ENCODE results near the gene MTSS2.

Gene MTSS2

DNA sequence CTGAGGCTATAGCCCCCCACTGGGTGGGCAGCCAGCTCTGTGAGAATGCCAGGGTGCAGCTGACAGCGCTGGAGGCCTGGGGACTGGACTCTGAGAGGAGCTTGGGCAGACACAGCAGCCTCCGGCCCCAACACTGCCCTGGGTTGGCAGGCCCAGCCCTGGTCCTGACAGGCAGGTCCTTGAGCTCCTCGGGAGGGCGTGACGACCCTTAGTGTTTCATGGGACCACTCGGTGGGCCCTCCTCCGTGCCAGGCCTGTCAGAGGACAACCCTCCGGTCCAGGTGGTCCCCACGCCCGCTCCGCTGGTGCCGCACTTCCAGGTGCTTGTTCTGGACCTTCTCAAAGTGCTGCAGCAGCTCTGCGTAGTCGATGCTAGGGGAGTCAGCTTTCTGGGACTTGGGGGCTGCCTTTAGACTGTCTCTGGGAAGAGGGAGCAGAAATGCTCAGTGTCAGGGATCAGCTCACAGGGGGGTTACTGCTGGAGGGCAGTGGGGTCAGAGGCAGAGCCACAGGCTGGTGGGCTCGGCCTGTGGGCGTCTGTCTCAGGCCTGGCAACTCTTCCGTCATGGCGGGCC is 1.9 kb upstream of the MTSS2 start:
- H3K9ac ChIP-seq (ENCODE audit: low read length) = no peak overlapping the region

DNA sequence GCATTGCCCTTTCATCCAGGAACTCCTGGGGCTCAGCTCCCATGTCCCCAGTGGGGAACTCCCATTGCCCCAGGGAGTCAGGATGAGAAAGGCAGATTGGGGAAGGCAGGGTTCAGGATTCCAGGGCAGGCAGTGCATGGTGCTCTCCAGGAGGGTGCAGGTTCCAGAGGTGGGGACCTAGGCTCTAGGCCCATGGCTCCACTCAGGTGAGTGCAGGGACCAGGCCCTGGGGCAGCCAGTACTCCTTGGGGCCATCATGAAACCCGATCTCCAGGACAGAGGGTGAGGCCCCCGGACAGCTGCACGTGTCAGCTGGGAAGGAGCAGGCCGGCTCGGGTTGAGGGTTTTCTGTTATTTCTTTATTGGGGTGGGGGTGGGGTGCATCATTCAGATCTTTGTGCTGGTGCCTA is 1.3 kb upstream of the MTSS2 start:
- H3K27ac ChIP-seq (ENCODE audit: low read length) = no peak overlapping the region
- H3K27me3 ChIP-seq (ENCODE audit: control insufficient read depth, insufficient read depth, low read length) = peaks cover 5% of the 10 kb centered on the region
- no peak overlapping the region for H3K9ac ChIP-seq (ENCODE audit: low read length)

More for the DNA sequence above, 1.9 kb upstream of the MTSS2 start:
- Histone ChIP-seq H3K4me1 (ENCODE audit: control insufficient read depth, low read depth, low read length) (peaks cover 12% of the 10 kb centered on the region), H3K27ac (ENCODE audit: low read length) (no peak overlapping the region), H3K9me3 (ENCODE audit: control insufficient read depth, low read depth, low read length) (no peaks in the 10 kb centered on the region), H3K36me3 (ENCODE audit: control insufficient read depth, low read depth, low read length) (no peaks in the 10 kb centered on the region), H3K4me3 (ENCODE audit: low read length) (no peak overlapping the region), H3K27me3 (ENCODE audit: control insufficient read depth, insufficient read depth, low read length) (peaks cover 5% of the 10 kb centered on the region)

DNA sequence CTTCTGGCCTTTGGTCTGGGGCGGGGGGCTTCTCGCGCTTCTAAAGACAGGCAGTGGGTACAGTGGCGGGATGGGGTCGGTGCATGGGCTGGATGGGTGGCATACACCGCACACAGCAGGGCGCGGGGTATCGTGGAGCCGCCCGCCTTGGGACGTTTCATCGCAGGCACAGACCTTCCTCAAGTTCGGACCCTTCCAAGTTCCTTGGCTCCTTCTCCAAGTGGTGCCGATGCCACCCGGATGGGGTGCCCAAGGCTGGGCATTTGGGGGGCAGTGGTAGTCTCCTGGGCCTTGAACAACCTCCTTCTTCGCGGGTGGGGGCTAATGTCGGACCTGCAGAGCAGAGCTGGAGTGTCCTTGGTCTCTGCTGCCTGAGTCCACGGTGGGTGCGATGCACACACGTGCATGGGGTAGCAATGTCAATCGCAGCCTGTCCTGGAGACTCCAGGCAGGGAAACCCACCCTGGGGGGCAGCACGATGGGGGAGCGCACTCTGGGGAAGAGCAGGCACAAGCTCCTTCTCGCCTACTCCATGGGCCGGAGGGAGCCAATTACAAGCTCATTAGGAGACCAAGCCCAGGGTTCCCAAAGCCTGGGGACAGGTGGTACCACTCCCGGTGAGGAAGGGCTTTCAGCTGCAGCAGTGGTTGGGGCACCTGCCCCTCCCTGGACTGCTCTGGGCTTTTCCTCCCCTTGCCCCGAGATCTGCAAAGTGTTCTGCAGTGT is 686 bp upstream of the MTSS2 start:
- H3K4me3 ChIP-seq (ENCODE audit: low read length) = peak overlapping the region; percentile 47
- peaks cover 12% of the 10 kb centered on the region for H3K4me1 ChIP-seq (ENCODE audit: control insufficient read depth, low read depth, low read length)
- H3K9ac ChIP-seq (ENCODE audit: low read length) = no peak overlapping the region
- H3K9me3 ChIP-seq (ENCODE audit: control insufficient read depth, low read depth, low read length) = no peaks in the 10 kb centered on the region
- H3K27ac ChIP-seq (ENCODE audit: low read length) = no peak overlapping the region
- H3K36me3 ChIP-seq (ENCODE audit: control insufficient read depth, low read depth, low read length) = no peaks in the 10 kb centered on the region
- H3K27me3 ChIP-seq (ENCODE audit: control insufficient read depth, insufficient read depth, low read length) = peaks cover 5% of the 10 kb centered on the region

More for the DNA sequence above, 1.3 kb upstream of the MTSS2 start:
- no peak overlapping the region for H3K4me3 ChIP-seq (ENCODE audit: low read length)
- H3K9me3 ChIP-seq (ENCODE audit: control insufficient read depth, low read depth, low read length) = no peaks in the 10 kb centered on the region
- peaks cover 12% of the 10 kb centered on the region for H3K4me1 ChIP-seq (ENCODE audit: control insufficient read depth, low read depth, low read length)
- H3K36me3 ChIP-seq (ENCODE audit: control insufficient read depth, low read depth, low read length) = no peaks in the 10 kb centered on the region

DNA sequence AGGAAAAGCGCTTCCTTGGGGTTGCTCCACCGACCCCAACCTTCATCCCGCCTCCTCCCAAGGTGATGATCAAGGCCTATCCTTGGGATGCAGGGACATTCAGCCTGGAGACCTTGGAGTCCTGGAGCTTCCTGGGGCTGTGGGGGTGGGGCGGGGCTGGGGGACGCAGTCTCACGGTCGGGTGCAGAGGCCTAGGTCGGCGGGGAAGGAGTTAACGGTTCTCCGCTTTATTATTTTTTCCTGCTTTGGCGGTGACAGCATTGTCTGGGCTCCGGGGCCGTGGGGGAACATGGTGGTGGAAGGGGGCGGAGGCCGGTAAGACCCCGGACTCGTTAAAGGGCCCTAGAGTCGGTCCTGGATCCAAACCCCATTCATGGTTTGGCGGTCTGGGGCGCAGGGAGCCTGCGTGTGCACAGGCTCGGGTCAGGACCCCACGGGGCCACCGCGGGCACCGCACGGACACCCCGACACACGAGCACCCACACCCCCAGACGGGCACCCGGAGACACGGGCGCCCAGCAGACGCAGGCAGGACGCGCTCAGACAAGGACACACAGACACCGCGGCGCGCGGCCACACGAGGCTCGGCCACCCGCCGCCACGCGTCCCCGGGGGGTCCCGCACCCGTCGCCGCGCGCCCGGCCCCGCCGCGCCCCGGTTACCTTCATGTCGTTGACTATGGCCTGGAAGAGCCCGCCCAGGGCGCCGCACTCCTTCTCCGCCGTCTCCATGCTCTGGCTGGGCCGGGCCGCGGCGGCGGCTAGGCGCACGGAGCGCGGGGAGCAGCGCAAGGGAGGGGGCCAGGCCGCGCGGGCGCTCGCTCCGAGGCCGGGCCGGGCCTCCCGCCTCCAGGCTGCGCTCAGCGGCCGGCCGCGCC is 554 bp downstream of the MTSS2 start:
- H3K4me3 ChIP-seq (ENCODE audit: low read length) = peak overlapping the region; percentile 72
- no peak overlapping the region for H3K27ac ChIP-seq (ENCODE audit: low read length)
- H3K9ac ChIP-seq (ENCODE audit: low read length) = peak overlapping the region; percentile 50
- H3K36me3 ChIP-seq (ENCODE audit: control insufficient read depth, low read depth, low read length) = no peaks in the 10 kb centered on the region
- H3K4me1 ChIP-seq (ENCODE audit: control insufficient read depth, low read depth, low read length) = peaks cover 12% of the 10 kb centered on the region
- peaks cover 5% of the 10 kb centered on the region for H3K27me3 ChIP-seq (ENCODE audit: control insufficient read depth, insufficient read depth, low read length)
- no peaks in the 10 kb centered on the region for H3K9me3 ChIP-seq (ENCODE audit: control insufficient read depth, low read depth, low read length)

DNA sequence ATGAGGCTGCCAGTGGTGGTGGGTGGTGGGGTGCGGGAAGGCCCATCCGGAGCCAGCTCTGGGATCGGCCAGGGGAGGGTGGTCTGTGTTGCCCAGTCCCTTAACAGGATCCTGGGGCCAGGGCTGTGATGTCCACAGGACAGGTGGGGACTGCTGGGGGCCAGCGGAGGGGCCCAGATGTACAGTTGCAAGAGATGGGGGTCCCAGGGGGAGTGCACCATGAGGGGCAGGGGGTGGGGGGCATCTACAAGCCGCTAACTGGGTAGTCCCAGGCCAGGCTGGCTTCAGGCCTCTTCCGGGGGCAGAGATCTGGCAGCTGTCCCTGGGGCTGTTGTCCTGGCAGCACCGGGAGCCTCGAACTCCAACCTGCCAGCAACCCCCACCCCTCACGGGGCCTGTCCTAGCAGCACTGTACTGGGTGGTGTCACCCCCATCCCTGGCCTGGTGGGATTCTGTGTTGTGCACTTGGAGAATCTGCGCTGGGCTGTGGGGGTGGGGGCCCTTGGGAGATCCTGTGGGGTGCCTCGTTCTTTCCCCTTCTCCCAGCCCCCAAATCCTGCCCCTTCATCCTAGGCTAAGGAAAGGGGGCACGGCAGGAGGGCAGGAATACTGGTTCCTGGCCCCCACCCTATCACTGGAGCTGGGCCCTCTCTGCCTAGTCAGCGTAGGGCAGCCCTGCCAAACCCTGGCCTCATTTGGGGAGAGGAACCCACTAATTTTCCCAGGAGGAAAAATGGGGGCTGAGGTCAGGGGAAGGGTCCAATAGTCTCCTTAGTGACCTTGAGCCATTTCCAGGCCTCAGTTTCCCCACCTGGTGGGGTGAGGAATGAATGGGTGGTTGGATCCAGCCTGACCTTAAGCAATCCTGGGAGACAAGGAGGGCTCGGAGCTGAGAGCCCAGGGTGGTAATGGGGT is 1.4 kb downstream of the MTSS2 start:
- Histone ChIP-seq H3K36me3 (ENCODE audit: control insufficient read depth, low read depth, low read length) (no peaks in the 10 kb centered on the region), H3K27ac (ENCODE audit: low read length) (no peak overlapping the region), H3K27me3 (ENCODE audit: control insufficient read depth, insufficient read depth, low read length) (peaks cover 5% of the 10 kb centered on the region), H3K4me3 (ENCODE audit: low read length) (peak overlapping the region; percentile 72), H3K9me3 (ENCODE audit: control insufficient read depth, low read depth, low read length) (no peaks in the 10 kb centered on the region), H3K9ac (ENCODE audit: low read length) (no peak overlapping the region), H3K4me1 (ENCODE audit: control insufficient read depth, low read depth, low read length) (peaks cover 12% of the 10 kb centered on the region)

DNA sequence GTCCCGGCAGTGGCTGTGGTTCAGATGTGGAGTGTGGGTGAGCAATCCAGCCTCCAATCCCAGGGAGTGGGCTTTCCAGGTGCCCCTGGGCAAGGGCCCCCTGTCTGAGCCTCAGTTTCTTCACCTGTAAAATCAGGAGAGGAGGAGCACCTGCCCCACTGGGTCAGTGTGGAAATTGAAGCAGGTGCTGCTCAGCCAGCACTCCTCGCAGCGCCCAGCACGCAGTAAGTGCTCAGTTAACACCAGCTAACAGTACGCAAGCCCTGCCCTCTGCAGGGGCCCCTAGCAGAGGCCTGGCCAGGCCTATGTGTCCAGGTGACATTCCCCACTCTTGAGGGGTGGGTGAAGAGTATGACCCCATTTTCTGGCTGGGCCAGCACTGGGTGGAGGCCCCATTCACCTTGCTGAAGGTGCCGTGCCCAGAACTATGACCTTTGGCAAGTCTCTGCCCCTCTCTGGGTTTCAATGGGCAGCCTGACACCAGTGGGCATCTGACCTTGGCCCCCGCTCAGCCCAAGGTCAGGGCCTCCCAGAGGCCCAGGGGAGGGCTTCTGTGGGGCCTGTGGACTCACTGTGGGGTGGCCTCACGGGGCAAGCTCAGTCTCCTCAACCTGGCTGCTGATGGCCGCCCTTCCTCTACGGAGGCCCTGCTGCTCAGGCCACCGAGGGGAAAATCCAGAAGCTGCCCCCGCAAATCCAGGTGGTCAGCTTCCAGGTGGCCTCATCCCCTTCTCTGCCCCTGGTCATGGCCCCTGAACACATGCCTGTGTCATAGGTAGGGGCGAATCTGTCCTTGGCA is 2.5 kb downstream of the MTSS2 start:
- H3K27ac ChIP-seq (ENCODE audit: low read length) = no peak overlapping the region

DNA sequence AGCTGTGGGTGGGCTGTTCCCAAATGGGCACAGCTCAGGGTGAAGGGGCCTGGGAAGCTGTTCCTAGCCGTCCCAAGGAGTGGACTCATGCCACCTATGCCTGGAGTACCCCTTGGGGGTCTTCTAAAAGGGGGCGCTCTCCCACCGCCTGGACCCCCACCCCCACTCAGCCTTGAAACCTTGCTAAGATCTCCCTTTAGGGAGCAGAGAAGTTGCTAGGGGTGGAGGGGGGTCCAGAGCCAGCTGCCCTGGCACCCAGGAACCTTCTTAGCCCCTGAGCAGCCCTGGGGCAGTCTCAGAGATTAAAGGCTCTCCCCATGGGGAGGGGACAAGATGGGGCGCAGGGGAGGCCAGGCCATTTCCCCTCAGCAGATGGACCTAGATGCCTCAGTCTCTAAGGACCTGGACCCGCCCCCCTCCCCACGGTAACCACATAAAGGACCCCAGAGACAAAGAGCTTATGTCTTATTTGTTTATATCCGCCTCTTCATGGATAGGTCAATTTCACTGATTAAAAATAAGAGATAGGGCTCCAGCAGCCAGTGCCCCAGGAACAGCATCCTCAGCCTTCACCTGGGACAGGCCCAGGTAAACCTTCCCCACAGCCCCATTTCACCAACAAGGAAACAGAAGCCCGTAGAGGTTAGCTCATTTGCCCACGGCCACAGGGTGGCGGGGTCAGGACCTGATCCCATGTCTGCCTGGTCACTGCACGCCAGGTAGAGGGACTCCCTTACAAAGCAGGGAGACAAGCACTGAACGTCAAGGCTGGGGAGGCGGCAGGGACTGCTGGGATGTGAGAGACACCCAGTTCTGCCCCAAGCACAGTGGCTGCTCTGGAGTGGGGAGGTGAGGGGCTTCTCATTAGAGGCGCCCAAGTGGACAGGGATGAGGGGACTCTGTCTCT is 3.4 kb downstream of the MTSS2 start:
- Histone ChIP-seq H3K9me3 (ENCODE audit: control insufficient read depth, low read depth, low read length) (no peaks in the 10 kb centered on the region), H3K4me3 (ENCODE audit: low read length) (no peak overlapping the region), H3K27ac (ENCODE audit: low read length) (no peak overlapping the region), H3K9ac (ENCODE audit: low read length) (no peak overlapping the region), H3K27me3 (ENCODE audit: control insufficient read depth, insufficient read depth, low read length) (peaks cover 5% of the 10 kb centered on the region), H3K36me3 (ENCODE audit: control insufficient read depth, low read depth, low read length) (no peaks in the 10 kb centered on the region), H3K4me1 (ENCODE audit: control insufficient read depth, low read depth, low read length) (peaks cover 12% of the 10 kb centered on the region)

More for the DNA sequence above, 2.5 kb downstream of the MTSS2 start:
- Histone ChIP-seq H3K27me3 (ENCODE audit: control insufficient read depth, insufficient read depth, low read length) (peaks cover 5% of the 10 kb centered on the region), H3K9ac (ENCODE audit: low read length) (no peak overlapping the region), H3K36me3 (ENCODE audit: control insufficient read depth, low read depth, low read length) (no peaks in the 10 kb centered on the region), H3K4me3 (ENCODE audit: low read length) (no peak overlapping the region), H3K4me1 (ENCODE audit: control insufficient read depth, low read depth, low read length) (peaks cover 12% of the 10 kb centered on the region), H3K9me3 (ENCODE audit: control insufficient read depth, low read depth, low read length) (no peaks in the 10 kb centered on the region)

DNA sequence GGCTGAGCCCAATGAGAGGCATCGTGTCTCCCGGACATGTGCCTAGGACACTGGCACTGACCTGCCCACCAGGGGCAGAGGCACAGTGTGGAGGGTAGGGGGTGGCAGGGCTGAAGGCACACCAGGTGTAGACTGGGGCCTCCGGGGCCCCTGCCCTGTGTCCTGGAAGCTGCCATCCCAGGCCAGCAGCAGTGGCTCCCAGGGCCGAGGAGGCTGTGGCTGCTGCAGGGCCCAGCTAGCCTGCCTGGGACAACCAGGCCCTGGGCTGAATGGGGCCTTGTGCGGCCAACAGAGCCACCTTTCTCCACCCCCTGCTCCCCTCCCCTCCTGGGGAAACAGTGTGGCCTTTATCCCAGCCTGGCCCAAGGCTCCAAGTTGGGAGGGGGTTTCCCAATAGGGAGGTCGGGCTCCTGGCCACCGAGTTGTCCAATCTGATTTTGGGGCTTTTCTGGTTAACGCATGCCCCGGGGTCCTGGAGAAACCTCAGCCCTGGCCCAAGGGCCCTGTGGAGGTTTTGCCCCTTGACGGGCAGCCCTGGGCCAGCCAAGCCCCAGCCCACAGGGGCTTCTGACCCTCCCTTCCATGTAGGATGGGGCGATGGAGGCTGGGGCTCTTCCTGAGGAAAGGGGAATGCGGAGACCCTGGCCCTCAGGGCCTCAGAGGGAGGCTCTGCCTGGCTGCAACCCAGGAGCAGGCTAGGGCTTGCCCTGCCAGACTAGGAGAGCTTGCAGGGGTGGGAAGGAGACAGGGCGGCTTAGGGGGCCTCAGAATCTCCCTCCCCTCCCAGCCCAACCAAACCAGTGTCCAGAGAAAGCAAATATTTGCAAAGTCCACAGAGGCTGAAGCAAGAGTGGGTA is 4.2 kb downstream of the MTSS2 start:
- H3K9ac ChIP-seq (ENCODE audit: low read length) = no peak overlapping the region
- H3K36me3 ChIP-seq (ENCODE audit: control insufficient read depth, low read depth, low read length) = peaks cover 4% of the 10 kb centered on the region
- peaks cover 5% of the 10 kb centered on the region for H3K27me3 ChIP-seq (ENCODE audit: control insufficient read depth, insufficient read depth, low read length)
- H3K4me3 ChIP-seq (ENCODE audit: low read length) = no peak overlapping the region
- H3K9me3 ChIP-seq (ENCODE audit: control insufficient read depth, low read depth, low read length) = no peaks in the 10 kb centered on the region
- peaks cover 4% of the 10 kb centered on the region for H3K4me1 ChIP-seq (ENCODE audit: control insufficient read depth, low read depth, low read length)
- H3K27ac ChIP-seq (ENCODE audit: low read length) = no peak overlapping the region
